Activated T-cell treated with anti-CD3 and anti-CD28 coated beads for 1 hour (primary cell): Measurements from ENCODE around the gene SLC2A13.
"Not testable (repeated sequence)": the region's sequence is repeated elsewhere in the genome, so short reads cannot be mapped to it uniquely, and the experiment has no call there.

Experiments
- DNase-seq: peaks from one replicate; pipeline ENCODE4 v3.0.0-alpha.2; 2020; ENCODE audit warnings: low read depth

The SLC2A13 gene

DNA sequence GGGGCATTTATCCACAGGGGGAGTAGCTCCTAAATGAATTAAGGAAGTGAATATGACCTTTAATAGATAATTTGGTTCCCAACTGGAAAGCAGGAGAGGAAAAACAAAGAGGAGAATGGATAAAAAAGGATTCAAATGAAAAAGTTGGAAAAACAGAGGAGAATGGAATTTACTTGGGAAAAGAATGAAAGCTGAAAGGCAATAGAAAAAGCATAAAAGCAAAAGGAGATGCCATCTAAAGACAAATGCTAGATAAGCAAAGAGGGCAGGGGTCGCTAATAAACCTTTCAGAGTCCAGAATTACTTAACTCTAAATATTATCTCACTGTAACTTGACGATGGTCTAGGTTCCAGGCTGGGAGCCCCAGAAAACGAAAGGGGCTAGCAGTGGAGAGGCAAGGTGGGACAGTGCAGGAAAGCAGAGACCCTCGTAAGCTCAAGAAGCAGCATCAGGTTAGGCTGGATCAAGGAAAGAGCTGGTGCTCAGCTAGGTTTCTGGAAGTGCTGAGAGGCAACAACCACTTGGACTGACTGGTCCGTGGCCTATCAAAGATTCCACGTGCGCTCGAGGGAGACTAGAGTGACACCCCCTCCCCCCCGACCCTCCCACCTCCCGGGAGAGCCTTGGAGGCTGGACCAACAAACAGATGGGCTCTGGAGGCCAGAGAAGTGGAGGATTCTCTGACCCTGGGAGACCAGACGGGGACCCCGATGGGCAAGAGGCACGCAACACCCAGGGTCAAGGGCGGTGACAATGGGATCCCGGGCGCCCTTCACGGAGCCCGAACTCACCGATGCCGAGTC, 1.2 kb downstream of the SLC2A13 start:
- no peak for DNase-seq

DNA sequence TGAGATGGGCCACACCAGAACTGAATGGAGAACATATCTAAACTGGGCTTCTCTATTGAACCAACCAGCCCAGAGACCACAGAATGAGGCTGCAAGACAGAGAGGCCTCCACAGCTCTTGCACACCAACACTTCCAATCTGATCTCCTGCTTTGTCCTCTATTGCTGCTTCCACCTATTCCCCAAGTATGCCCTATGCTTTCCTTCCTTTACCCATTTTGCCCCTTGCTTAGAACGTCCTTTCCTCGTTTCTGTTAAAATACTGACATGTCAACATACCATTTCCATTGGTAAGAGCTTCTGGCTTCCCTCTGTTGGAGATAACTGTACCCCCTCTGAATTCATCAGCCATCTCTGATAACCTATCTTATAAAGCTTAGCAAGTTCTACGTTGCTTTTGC, 2.8 kb downstream of the SLC2A13 start:
- DNase-seq = no peak

DNA sequence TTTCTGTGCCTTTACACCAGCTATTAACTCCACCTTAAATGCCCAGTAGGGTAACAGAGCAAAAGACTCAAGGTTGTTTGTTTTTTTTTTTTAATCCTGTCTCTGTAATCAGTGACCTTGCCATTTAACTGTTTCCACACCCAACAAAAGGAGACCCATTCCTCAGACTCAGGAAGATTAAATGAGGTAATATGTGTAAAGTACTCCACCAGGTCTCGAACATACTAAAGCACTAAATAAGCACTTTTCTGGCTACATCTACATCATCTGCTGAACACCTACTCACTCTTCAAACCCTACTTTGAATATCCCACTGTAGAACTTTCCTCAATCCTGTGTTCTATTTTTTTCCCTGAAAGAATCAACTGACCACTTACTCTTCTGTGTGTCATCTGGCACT, 4.1 kb downstream of the SLC2A13 start:
- DNase-seq = no peak

DNA sequence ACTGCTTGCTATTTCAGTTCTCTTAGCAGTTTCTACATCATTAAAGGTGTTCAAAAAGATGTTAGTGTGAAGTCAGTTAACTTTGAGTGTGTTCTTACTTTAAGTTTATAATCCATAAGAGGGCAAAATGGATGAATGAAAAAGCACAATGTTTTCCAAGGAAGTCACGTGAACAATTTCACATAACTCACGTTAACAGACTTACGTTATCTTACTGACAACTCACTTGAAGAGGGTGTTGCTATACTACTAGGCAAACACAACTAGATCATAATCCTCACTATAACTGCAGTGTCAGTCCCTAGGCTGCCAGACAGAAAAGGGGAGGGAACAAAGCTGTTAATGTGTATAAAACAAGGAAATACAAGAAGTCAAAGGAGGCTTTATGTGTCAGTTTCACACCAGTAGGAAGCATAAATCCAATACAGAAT, 6.4 kb downstream of the SLC2A13 start:
- no peak for DNase-seq

DNA sequence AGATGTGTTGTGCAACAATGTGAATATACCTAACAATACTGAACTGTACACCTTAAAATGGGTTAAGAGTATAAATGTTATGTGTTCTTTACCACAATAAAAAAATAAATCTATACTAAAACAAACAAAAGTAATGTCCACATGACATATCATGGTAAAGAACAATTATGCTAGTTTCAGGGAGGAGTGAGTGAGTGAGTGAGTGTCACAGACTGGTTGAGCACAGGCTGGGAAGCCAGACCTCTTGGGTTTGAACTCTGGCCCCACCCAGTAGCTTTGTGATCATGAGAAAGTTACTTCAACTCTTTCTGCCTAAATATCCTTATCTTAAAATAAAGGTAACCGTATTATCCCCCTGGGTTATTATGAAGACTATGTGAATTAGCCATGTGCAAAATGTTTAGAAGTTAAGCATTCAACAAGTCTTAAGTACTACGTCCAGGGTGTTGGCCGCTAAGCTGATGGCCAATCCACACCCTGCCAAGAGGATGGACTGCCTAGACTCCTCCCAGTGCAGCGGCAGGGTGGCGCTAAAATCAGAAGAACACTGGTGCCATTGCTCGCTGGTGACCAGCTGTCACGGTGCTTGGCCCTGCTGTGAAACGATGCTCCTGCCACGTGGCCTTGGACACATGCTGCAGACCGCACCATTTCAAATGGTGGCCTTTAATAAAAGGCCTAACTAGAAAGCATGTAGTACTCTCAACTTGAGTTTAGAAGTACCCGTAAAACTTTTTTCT, 7.3 kb downstream of the SLC2A13 start:
- DNase-seq = no peak

DNA sequence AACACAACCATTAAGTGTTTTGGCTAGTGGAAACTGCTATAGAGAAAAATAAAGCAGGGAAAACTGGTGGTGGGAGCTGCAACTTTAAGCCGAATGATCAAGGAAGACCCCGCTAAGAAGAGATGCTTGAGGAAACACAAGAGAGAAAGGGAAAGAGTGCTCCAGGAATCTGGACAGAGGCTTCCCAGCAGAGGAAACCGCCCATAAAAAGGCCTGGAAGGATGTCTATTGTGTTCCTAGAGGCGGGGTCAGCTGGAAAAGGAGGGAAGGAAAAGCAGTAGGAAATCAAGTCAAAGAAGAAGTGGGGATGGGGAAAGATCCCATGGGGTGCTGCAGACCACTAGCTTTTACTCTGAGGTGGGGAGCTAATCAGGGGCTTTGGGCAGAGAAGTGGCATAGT, 12.4 kb downstream of the SLC2A13 start:
- no peak for DNase-seq

- no peak for DNase-seq
Observed at GRCh38 chr12:40086471-40086870, 19.4 kb downstream of the SLC2A13 start.

- no peak for DNase-seq
Observed at GRCh38 chr12:40078266-40078665, 27.6 kb downstream of the SLC2A13 start.

GRCh38 chr12:40075458-40075857, 30.4 kb downstream of the SLC2A13 start:
- DNase-seq = no peak

DNA sequence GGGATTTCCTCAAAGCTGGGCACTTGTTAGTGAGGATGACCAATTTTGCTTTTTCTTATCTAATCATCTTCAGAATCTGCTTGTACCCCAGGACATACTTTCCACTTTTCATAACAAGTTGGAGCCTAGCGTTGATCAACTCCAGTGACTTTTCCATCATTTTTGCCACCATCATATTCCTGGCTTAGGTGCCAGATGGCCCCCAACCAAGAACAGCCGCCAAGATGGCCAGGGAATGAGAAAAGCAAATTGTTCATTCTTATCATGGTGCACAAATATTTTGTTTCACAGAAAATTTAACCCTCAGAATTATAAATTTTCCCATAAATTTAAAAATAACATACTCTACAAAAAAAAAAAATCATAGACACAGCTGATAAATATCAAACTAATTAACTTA, 37.5 kb downstream of the SLC2A13 start:
- DNase-seq = no peak

- no peak for DNase-seq
Observed at GRCh38 chr12:40065636-40066035, 40.2 kb downstream of the SLC2A13 start.

- DNase-seq = no peak
Observed at GRCh38 chr12:40063414-40063813, 42.5 kb downstream of the SLC2A13 start.

GRCh38 chr12:40058721-40059190, 47.1 kb downstream of the SLC2A13 start:
- DNase-seq = no peak

DNA sequence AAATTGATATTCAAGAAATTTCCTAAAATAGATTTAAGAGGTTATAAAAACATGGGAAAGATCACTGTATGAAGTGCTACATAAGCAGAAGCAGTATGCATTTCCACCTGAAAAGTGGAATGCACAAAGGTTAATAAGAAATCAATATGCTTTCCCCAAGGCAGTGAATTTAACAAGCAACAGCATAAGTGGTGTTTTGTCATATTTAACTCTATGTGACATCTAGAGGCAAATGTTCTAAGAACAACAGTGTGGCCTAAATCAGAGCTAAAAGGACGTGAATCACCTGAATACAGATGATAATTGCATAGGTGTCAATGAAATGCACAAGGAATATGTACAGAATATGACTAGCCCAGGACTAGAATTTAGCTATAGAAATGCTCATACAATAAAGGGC, 49.5 kb downstream of the SLC2A13 start:
- DNase-seq = no peak

GRCh38 chr12:40055776-40056175, 50.1 kb downstream of the SLC2A13 start:
- no peak for DNase-seq

- no peak for DNase-seq
Observed at GRCh38 chr12:40055228-40055579, 50.7 kb downstream of the SLC2A13 start.

GRCh38 chr12:40054555-40055227, 51.2 kb downstream of the SLC2A13 start:
- no peak for DNase-seq

DNA sequence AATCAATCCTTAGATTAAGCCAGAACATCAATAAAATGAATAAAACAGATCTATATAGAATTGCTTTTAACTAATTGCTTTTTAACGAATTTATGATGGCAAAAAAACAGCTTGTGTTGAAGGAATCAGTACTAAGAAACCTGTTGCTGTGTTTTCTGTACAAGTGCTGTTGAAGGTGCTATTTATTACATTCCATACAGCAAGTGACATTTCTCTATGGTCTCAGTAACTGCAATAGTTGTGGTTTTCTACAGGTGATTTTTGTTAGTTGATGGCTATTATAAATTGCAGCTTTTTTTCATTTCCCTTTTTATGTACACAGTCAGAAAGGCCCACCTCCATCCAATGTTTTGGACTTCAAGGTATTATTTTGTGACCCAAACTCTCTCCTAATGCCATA, 56.6 kb downstream of the SLC2A13 start:
- DNase-seq = no peak

- DNase-seq = not testable (repeated sequence)
Observed at GRCh38 chr12:40047002-40047401, 58.9 kb downstream of the SLC2A13 start.

GRCh38 chr12:40045656-40046055, 60.2 kb downstream of the SLC2A13 start:
- no peak for DNase-seq

GRCh38 chr12:40044396-40044795, 61.5 kb downstream of the SLC2A13 start:
- DNase-seq = no peak

- no peak for DNase-seq
Observed at GRCh38 chr12:40039598-40039997, 66.3 kb downstream of the SLC2A13 start.

DNA sequence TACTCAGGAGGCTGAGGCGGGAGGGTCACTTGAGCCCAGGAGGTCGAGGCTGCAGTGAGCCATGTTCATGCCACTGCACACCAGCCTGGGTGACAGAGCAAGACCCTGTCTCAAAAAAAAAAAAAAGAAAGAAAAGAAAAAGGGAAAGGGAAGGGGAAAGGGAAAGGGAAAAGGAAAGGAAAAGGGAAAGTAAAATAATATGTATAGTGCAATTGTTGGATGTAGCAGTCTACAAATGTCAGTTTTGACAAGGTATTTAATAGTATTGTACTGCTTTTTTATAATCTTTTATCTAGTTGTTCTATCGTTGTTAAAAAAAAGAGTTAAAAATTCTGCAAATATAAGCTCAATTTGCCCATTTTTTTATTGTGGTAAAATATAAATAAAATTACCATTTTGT, 67.3 kb downstream of the SLC2A13 start:
- DNase-seq = no peak
